Trophoblast cell (in vitro differentiated cells and primary cell): ENCODE results near the gene ITGA6.

Source experiments
- DNase-seq, 2 donors: peaks; one replicate each; pipeline ENCODE4 v3.0.0-alpha.2; 2016
- H2AFZ ChIP-seq: 2 replicates; pipeline ENCODE4 v1.6.1; 2013; ENCODE audit warnings: low read length, moderate library complexity, mild to moderate bottlenecking; ENCODE audit not compliant: insufficient read depth, poor library complexity
- H2AK5ac ChIP-seq: 2 replicates; pipeline ENCODE4 v1.6.1; 2013; ENCODE audit warnings: mild to moderate bottlenecking, low read length
- H2BK120ac ChIP-seq: 2 replicates; pipeline ENCODE4 v1.6.1; 2013; ENCODE audit warnings: low read length, mild to moderate bottlenecking, moderate library complexity; ENCODE audit not compliant: insufficient read depth, poor library complexity
- H2BK12ac ChIP-seq: 2 replicates; pipeline ENCODE4 v1.6.1; 2013; ENCODE audit warnings: mild to moderate bottlenecking, low read length, moderate library complexity
- H2BK5ac ChIP-seq: 2 replicates; pipeline ENCODE4 v1.6.1; 2013; ENCODE audit warnings: low read length, low read depth, moderate library complexity, mild to moderate bottlenecking; ENCODE audit not compliant: poor library complexity
- H3K14ac ChIP-seq: 2 replicates; pipeline ENCODE4 v1.6.1; 2013; ENCODE audit warnings: mild to moderate bottlenecking, low read length
- H3K18ac ChIP-seq: 2 replicates; pipeline ENCODE4 v1.6.1; 2013; ENCODE audit warnings: mild to moderate bottlenecking, low read length
- H3K23ac ChIP-seq: 2 replicates; pipeline ENCODE4 v1.6.1; 2013; ENCODE audit warnings: low read length
- H3K27ac ChIP-seq: 2 replicates; pipeline ENCODE4 v1.5.1; 2013; ENCODE audit warnings: low read depth, mild to moderate bottlenecking, inconsistent platforms, low read length, moderate library complexity
- H3K27me3 ChIP-seq: 2 replicates; pipeline ENCODE4 v1.6.1; 2013; ENCODE audit warnings: inconsistent platforms, mild to moderate bottlenecking, low read length, moderate library complexity; ENCODE audit not compliant: insufficient read depth
- H3K36me3 ChIP-seq, 2 experiments: 1 replicate in 1 of 2; 2 replicates in 1 of 2; pipeline ENCODE4 v1.6.1; 2013; ENCODE audit warnings: low read length in 2 of 2, mild to moderate bottlenecking in 2 of 2, moderate library complexity in 1 of 2; ENCODE audit not compliant: insufficient read depth in 2 of 2, control insufficient read depth in 1 of 2
- H3K4ac ChIP-seq: 2 replicates; pipeline ENCODE4 v1.6.1; 2013; ENCODE audit warnings: low read depth, mild to moderate bottlenecking, low read length, moderate library complexity
- H3K4me1 ChIP-seq, 2 experiments: 1 replicate in 1 of 2; 2 replicates in 1 of 2; pipeline ENCODE4 v1.6.1; 2013; ENCODE audit warnings: low read length in 2 of 2, mild to moderate bottlenecking in 2 of 2, moderate library complexity in 1 of 2; ENCODE audit not compliant: insufficient read depth in 2 of 2, control insufficient read depth in 1 of 2
- H3K4me2 ChIP-seq: 2 replicates; pipeline ENCODE4 v1.6.1; 2013; ENCODE audit warnings: inconsistent platforms, mild to moderate bottlenecking, low read length, moderate library complexity
- H3K4me3 ChIP-seq: 2 replicates; pipeline ENCODE4 v1.5.1; 2013; ENCODE audit warnings: mild to moderate bottlenecking, low read depth, low read length, inconsistent platforms
- H3K79me1 ChIP-seq: one replicate; pipeline ENCODE4 v1.6.1; 2013; ENCODE audit warnings: low read length
- H3K79me2 ChIP-seq: 2 replicates; pipeline ENCODE4 v1.6.1; 2013; ENCODE audit warnings: low read length, mild to moderate bottlenecking; ENCODE audit not compliant: control insufficient read depth, insufficient read depth, poor library complexity
- H3K9ac ChIP-seq: 2 replicates; pipeline ENCODE4 v1.6.1; 2013; ENCODE audit warnings: mild to moderate bottlenecking, low read length
- H3K9me3 ChIP-seq: 2 replicates; pipeline ENCODE4 v1.6.1; 2013; ENCODE audit warnings: low read depth, mild to moderate bottlenecking, control low read depth, inconsistent platforms, low read length; ENCODE audit not compliant: insufficient read depth
- H4K12ac ChIP-seq: 2 replicates; pipeline ENCODE4 v1.6.1; 2013; ENCODE audit warnings: low read depth, mild to moderate bottlenecking, low read length, moderate library complexity
- H4K8ac ChIP-seq: 2 replicates; pipeline ENCODE4 v1.6.1; 2013; ENCODE audit warnings: low read depth, mild to moderate bottlenecking, low read length, moderate library complexity
- H4K91ac ChIP-seq: one replicate; pipeline ENCODE4 v1.6.1; 2013; ENCODE audit warnings: low read depth, mild to moderate bottlenecking, low read length, moderate library complexity
- WGBS: extraction: QIAGEN DNeasy Blood & Tissue Kit; methylation state at CpG from one replicate; pipeline ENCODE4 v1.1.7; 2013; ENCODE audit warnings: missing lambda C conversion rate; ENCODE audit not compliant: insufficient read length, insufficient coverage; ENCODE audit errors: extremely low coverage; 5-methylcytosine and 5-hydroxymethylcytosine counted together

The ITGA6 gene

DNA sequence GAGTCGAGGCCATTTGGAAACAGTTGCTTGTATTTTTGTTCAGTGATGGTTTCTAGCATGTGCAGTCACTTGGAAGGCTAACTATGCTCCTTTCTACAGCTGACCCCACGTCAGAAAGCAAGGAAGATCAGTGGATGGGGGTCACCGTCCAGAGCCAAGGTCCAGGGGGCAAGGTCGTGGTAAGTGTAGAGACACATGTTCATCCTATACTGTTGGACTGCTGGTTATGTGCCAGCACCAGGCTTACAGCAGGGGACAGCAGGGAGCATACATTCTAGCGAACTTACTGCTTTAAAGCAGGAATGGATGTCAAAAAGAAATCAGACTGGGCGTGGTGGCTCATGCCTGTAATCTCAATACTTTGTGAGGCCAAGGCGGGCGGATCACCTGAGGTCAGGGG lies 40.0 kb downstream of the ITGA6 start:
- Histone ChIP-seq H3K79me1 (no peaks in the 10 kb centered on the region), H2AFZ (no peak overlapping the region), H3K9me3 (no peaks in the 10 kb centered on the region)

DNA sequence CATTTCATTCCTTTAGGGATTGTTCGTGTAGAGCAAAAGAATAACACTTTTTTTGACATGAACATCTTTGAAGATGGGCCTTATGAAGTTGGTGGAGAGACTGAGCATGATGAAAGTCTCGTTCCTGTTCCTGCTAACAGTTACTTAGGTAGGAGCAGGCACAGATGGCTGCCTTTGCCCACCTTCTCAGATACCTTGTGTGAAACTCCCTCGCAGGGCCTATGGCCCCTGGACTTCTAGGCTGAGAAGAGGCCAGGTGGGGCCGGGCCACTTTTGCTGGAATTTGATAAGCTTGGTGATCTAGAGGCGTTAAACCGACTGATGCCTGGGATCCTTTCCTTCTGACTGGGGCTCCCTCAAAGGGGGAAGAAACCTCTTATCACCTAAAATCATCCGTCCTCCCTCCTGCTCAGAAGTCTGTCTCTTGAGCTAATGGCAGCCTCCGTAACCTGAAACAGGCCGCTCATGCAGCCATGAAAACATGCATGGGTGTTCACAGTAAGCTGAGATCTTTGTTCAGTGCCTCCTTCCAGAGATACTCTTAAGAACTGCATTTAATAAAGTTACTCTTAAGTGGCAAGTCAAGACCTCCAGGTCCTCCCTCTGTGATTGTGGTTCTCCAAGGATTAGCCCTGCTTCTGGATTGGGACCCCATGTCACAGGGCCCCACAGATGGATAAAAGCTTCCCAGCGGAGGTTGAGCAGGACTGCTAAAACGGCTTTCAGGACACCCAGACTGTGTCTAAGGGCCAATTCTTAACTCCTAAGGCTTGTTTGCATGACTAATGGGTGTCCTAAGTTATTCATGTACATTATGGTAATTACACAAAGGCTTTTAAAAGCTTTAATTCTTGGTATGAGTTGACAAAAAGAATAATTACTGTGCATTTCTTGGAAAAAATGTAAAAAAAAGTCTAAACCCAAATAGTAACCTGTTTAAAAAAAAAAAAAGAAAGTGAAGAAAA lies 43.9 kb downstream of the ITGA6 start:
- no peak overlapping the region for H3K4me2 ChIP-seq
- WGBS = no CpG with 5 or more reads among the region's 11 CpGs

More for the DNA sequence above, 40.0 kb downstream of the ITGA6 start:
- H3K36me3 ChIP-seq = no peaks in the 10 kb centered on the region
- H3K4me1 ChIP-seq = peaks cover 5 to 6% of the 10 kb centered on the region in 2 experiments
- H3K18ac ChIP-seq = no peak overlapping the region
- H4K12ac ChIP-seq = no peak overlapping the region
- no peak overlapping the region for H4K8ac ChIP-seq
- no peak overlapping the region for H2BK5ac ChIP-seq
- H3K14ac ChIP-seq = no peak overlapping the region
- no peak overlapping the region for H3K23ac ChIP-seq
- no peak overlapping the region for H2AK5ac ChIP-seq
- H4K91ac ChIP-seq = no peak overlapping the region
- H3K9ac ChIP-seq = no peak overlapping the region
- H3K4ac ChIP-seq = no peak overlapping the region
- H3K79me2 ChIP-seq = no peaks in the 10 kb centered on the region
- no peak overlapping the region for H2BK120ac ChIP-seq
- H3K27me3 ChIP-seq = no peaks in the 10 kb centered on the region
- no peak overlapping the region for H3K27ac ChIP-seq
- DNase-seq = no peak
- H2BK12ac ChIP-seq = no peak overlapping the region
- no CpG with 5 or more reads among the region's 8 CpGs for WGBS
- no peak overlapping the region for H3K4me2 ChIP-seq
- H3K4me3 ChIP-seq = no peak overlapping the region

DNA sequence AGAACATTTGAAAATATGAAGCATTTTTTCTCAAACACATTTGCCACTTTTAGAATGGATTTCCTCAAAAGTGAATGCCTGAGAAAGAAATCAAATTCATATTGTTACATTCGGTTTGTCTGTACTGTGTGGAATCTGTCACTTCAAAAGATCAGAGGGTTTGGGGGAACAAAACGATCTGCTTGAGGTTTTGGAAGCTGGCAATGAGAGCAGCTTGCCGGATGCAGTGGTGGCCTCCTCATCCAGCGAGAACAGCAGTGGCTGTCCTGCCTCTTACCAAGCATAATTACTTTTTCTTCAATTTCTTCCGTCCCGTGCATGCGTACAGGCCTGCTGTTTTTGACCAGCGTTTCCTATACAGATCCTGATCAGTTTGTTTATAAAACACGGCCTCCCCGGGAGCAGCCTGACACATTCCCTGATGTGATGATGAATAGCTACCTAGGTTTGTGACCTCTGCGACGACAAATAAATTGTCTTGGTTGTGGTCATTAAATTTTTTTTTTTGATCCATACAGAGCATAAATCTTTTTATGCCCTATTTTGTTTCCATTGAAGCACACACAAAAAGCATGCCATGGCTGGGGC lies 45.2 kb downstream of the ITGA6 start:
- Histone ChIP-seq H3K4me3 (no peak overlapping the region), H3K79me2 (no peaks in the 10 kb centered on the region), H3K23ac (no peak overlapping the region), H3K79me1 (no peaks in the 10 kb centered on the region), H3K14ac (no peak overlapping the region), H2AFZ (no peak overlapping the region), H4K91ac (no peak overlapping the region), H3K18ac (no peak overlapping the region), H3K4me1 (no peaks in the 10 kb centered on the region), H2BK12ac (no peak overlapping the region), H2BK5ac (no peak overlapping the region), H3K27me3 (no peaks in the 10 kb centered on the region), H4K12ac (no peak overlapping the region), H3K36me3 (peaks cover 0 to 1% of the 10 kb centered on the region in 2 experiments), H3K27ac (no peak overlapping the region), H3K4me2 (no peak overlapping the region), H3K9me3 (no peaks in the 10 kb centered on the region), H3K4ac (no peak overlapping the region), H2AK5ac (no peak overlapping the region), H4K8ac (no peak overlapping the region), H2BK120ac (no peak overlapping the region), H3K9ac (no peak overlapping the region)
- WGBS = no CpG with 5 or more reads among the region's 12 CpGs
- no peak for DNase-seq

More for the DNA sequence above, 43.9 kb downstream of the ITGA6 start:
- no peak overlapping the region for H3K4ac ChIP-seq
- no peak overlapping the region for H2AFZ ChIP-seq
- no peaks in the 10 kb centered on the region for H3K79me1 ChIP-seq
- H2BK5ac ChIP-seq = no peak overlapping the region
- H2AK5ac ChIP-seq = no peak overlapping the region
- no peak overlapping the region for H2BK120ac ChIP-seq
- H4K91ac ChIP-seq = no peak overlapping the region
- no peak overlapping the region for H3K14ac ChIP-seq
- no peaks in the 10 kb centered on the region for H3K79me2 ChIP-seq
- no peak overlapping the region for H4K8ac ChIP-seq
- DNase-seq = no peak
- no peak overlapping the region for H4K12ac ChIP-seq
- H3K9ac ChIP-seq = peak overlapping the region; percentile 40
- peaks cover 0 to 1% of the 10 kb centered on the region in 2 experiments for H3K36me3 ChIP-seq
- no peak overlapping the region for H3K27ac ChIP-seq
- H3K4me1 ChIP-seq = no peaks in the 10 kb centered on the region
- no peak overlapping the region for H3K23ac ChIP-seq
- H3K4me3 ChIP-seq = peak overlapping the region; percentile 18
- H3K18ac ChIP-seq = no peak overlapping the region
- H2BK12ac ChIP-seq = no peak overlapping the region
- H3K27me3 ChIP-seq = no peaks in the 10 kb centered on the region
- no peaks in the 10 kb centered on the region for H3K9me3 ChIP-seq

DNA sequence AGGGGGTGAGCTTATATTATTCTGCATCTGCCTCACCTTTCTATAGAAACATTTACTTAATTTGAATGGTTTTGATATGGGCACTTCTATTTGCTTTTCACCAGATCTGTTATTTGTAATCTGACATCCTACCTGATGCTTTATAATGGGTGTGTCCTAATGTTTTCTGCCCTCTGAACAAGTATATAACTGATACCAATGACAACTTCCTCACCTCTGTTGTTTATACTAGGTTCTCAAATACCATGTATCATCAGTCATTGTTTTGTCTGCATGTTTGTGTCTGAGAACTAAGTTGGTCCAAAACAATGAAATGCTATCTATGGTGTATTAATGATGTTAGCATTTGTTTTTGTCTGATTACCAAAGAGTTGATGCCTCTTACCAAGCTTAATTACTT lies 45.8 kb downstream of the ITGA6 start:
- H4K8ac ChIP-seq = no peak overlapping the region
- no peak overlapping the region for H3K4ac ChIP-seq
- H2AFZ ChIP-seq = no peak overlapping the region
- H2BK5ac ChIP-seq = no peak overlapping the region
- H2AK5ac ChIP-seq = no peak overlapping the region
- no peaks in the 10 kb centered on the region for H3K27me3 ChIP-seq
- no peak overlapping the region for H2BK120ac ChIP-seq
- H3K18ac ChIP-seq = no peak overlapping the region
- H3K4me1 ChIP-seq = no peaks in the 10 kb centered on the region
- no peak overlapping the region for H3K4me3 ChIP-seq
- H3K36me3 ChIP-seq = peaks cover 0 to 1% of the 10 kb centered on the region in 2 experiments
- H3K27ac ChIP-seq = no peak overlapping the region
- DNase-seq = no peak
- H4K12ac ChIP-seq = no peak overlapping the region
- no peaks in the 10 kb centered on the region for H3K79me2 ChIP-seq
- H3K79me1 ChIP-seq = no peaks in the 10 kb centered on the region
- no peak overlapping the region for H3K4me2 ChIP-seq
- H4K91ac ChIP-seq = no peak overlapping the region
- H3K14ac ChIP-seq = no peak overlapping the region
- no peak overlapping the region for H2BK12ac ChIP-seq
- H3K9me3 ChIP-seq = no peaks in the 10 kb centered on the region
- no peak overlapping the region for H3K9ac ChIP-seq
- no peak overlapping the region for H3K23ac ChIP-seq
